ENCODE measurements around the gene NR1H4.

The NR1H4 gene

DNA sequence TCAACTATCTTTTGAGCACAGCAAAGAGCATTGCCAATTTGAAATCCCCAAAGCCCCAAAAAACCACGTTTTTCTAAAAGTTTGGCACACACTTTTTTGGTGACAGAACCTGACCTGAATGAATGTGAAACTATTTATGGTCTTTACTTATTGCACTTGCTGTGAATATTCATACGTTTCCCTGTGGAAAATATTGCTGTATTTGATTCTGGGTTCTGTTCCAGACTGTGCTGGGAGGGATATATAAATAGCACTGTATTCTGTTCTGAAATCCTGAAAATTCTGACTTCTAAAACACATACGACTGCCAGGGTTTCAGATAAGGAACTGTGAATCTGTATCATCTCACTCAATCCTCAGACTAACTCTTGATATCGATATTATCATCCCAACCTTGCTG, 35.1 kb downstream of the NR1H4 start:
- Histone ChIP-seq H3K9me3 (ENCODE audit: control insufficient read depth, low read length) (no peaks in the 10 kb centered on the region), H3K36me3 (ENCODE audit: control insufficient read depth, insufficient read depth, low read length) (no peaks in the 10 kb centered on the region), H3K4me1 (ENCODE audit: control insufficient read depth, insufficient read depth, low read length, poor library complexity, severe bottlenecking) (no peaks in the 10 kb centered on the region), H3K4me3 (ENCODE audit: extremely low read depth, insufficient read depth, low read length, poor library complexity, severe bottlenecking) (no peak overlapping the region), H3K27ac (ENCODE audit: low read depth, low read length, severe bottlenecking) (no peak overlapping the region)
- 80 to 94% methylated on average over 2 to 3 of the region's 4 CpGs for WGBS, 2 experiments (ENCODE audit: insufficient coverage in 2 of 2)

DNA sequence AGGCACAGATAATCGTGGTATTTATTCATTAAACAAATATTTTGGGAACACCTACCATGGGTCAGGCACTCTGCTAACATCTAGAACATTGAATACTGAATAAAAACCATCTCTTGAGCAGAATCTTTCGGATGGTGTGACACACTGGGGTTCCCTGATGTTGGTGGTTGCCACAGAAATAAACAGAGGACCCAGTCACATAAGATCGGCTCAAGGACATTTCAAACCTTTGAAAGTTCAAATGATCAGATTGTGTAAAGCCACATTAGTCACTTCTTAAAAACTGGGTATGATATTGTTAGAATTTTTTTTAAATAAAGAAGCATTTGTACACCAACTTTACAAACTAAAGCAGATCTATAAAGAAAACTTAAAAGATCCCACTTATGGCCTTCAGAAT, 39.0 kb downstream of the NR1H4 start:
- 90 to 100% methylated on average over 1 to 3 of the region's 3 CpGs for WGBS, 2 experiments (ENCODE audit: insufficient coverage in 2 of 2)
- Histone ChIP-seq H3K4me3 (ENCODE audit: extremely low read depth, insufficient read depth, low read length, poor library complexity, severe bottlenecking) (no peak overlapping the region), H3K27ac (ENCODE audit: low read depth, low read length, severe bottlenecking) (no peak overlapping the region), H3K4me1 (ENCODE audit: control insufficient read depth, insufficient read depth, low read length, poor library complexity, severe bottlenecking) (no peaks in the 10 kb centered on the region), H3K9me3 (ENCODE audit: control insufficient read depth, low read length) (no peaks in the 10 kb centered on the region), H3K36me3 (ENCODE audit: control insufficient read depth, insufficient read depth, low read length) (no peaks in the 10 kb centered on the region)

DNA sequence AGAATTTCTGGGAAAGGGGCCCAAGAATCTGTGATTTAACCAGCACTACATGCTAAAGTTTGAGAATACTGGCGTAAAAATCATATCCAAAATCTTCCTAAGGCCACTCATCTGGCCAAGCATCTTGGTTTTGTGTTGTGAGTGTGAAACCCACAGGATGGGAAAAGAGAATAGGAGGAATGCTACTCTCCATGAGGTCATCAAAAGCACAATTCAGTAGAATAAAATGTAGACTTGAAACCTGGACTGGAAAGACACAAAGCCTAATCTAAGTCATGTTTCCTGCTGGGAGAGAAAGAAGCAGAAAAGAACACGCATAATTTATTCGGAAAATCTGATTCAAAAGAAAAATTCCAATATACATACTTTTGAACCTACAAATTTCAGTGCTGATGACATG, 42.3 kb downstream of the NR1H4 start:
- no peak overlapping the region for H3K27ac ChIP-seq (ENCODE audit: low read depth, low read length, severe bottlenecking)
- H3K9me3 ChIP-seq (ENCODE audit: control insufficient read depth, low read length) = no peaks in the 10 kb centered on the region
- H3K4me3 ChIP-seq (ENCODE audit: extremely low read depth, insufficient read depth, low read length, poor library complexity, severe bottlenecking) = no peak overlapping the region
- WGBS, 2 experiments (ENCODE audit: insufficient coverage in 2 of 2) = 100% methylated on average over 1 of the region's 3 CpGs; no CpG with 5 or more reads in 1 of the 2 experiments
- no peaks in the 10 kb centered on the region for H3K4me1 ChIP-seq (ENCODE audit: control insufficient read depth, insufficient read depth, low read length, poor library complexity, severe bottlenecking)
- no peaks in the 10 kb centered on the region for H3K36me3 ChIP-seq (ENCODE audit: control insufficient read depth, insufficient read depth, low read length)

DNA sequence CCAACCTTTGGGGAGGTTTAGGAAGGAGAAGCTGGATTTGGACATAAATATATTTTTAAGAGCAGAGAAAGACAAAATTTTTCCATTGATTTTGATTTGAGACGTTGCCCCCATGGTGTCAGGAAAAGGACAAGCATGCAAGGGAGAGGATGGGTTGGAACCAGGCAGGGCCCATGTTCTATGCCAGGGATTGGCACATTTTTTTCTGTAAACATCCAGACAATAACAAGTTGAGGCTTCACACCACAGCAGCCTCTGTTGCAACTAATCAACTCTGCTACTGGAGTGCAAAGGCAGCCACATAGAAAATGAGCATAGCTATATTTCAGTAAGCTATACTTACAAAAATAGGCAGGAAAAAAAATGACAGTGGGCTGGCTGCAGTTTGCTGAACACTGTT, 44.7 kb downstream of the NR1H4 start:
- H3K9me3 ChIP-seq (ENCODE audit: control insufficient read depth, low read length) = no peaks in the 10 kb centered on the region
- H3K4me3 ChIP-seq (ENCODE audit: extremely low read depth, insufficient read depth, low read length, poor library complexity, severe bottlenecking) = no peak overlapping the region
- H3K36me3 ChIP-seq (ENCODE audit: control insufficient read depth, insufficient read depth, low read length) = no peaks in the 10 kb centered on the region
- no peaks in the 10 kb centered on the region for H3K4me1 ChIP-seq (ENCODE audit: control insufficient read depth, insufficient read depth, low read length, poor library complexity, severe bottlenecking)
- WGBS, 2 experiments (ENCODE audit: insufficient coverage in 2 of 2) = 80 to 83% methylated on average over 1 of the region's 1 CpG
- H3K27ac ChIP-seq (ENCODE audit: low read depth, low read length, severe bottlenecking) = no peak overlapping the region

DNA sequence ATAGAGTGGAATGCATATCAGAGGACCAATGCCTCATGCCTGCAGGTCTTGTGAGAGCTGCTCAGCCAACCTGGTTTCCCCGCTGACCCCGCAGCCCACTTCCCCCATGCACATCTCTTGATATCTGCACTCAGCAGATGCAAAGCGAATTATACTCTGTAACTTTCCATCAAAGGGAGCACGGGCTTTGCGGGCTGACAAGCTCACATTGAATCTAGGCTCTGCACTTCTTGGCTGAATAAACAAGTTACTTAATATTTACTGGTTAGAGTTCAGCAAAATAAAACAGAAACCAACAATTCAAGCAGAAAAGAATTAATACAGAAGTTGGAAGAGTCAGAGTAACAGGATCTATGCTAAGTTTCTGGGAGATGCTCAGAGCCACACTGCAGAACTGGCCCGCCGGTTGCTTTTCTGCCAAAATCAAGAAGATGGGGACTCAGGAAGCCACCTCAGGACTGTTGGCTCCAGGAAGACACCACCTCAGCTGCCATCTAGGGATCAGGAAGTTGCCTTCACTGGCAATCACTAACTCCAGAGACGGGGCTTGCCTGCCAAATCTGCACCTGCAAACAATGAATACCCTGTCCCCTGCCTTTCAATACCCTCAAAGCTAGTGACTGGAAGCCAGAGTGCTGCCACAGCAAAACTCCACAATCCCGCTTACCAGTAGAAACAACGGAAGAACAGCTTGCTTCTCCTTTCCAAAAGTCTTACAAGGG, 46.5 kb downstream of the NR1H4 start:
- Histone ChIP-seq H3K36me3 (ENCODE audit: control insufficient read depth, insufficient read depth, low read length) (no peaks in the 10 kb centered on the region), H3K4me3 (ENCODE audit: extremely low read depth, insufficient read depth, low read length, poor library complexity, severe bottlenecking) (no peak overlapping the region), H3K9me3 (ENCODE audit: control insufficient read depth, low read length) (no peaks in the 10 kb centered on the region), H3K27ac (ENCODE audit: low read depth, low read length, severe bottlenecking) (no peak overlapping the region), H3K4me1 (ENCODE audit: control insufficient read depth, insufficient read depth, low read length, poor library complexity, severe bottlenecking) (no peaks in the 10 kb centered on the region)
- WGBS, 2 experiments (ENCODE audit: insufficient coverage in 2 of 2) = 89 to 92% methylated on average over 5 to 6 of the region's 10 CpGs

DNA sequence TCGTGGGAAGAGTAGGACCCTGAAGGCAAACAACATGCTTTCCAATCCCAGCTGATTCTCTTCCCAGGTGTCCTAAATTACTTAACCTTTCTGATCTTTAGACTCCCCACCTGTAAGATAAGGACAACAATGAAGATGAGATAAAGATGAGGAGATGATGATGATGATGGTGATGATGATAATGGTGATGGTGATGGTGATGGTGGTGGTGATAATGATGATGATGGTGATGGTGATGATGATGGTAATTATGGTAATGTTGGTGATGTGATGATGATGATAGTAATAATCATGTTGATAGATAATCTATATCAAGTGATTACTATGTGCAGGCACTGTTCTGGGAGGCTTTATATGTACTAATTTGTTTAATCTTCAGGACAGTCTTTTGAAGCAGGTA, 48.3 kb downstream of the NR1H4 start:
- Histone ChIP-seq H3K27ac (ENCODE audit: low read depth, low read length, severe bottlenecking) (no peak overlapping the region), H3K4me3 (ENCODE audit: extremely low read depth, insufficient read depth, low read length, poor library complexity, severe bottlenecking) (no peak overlapping the region), H3K4me1 (ENCODE audit: control insufficient read depth, insufficient read depth, low read length, poor library complexity, severe bottlenecking) (no peaks in the 10 kb centered on the region), H3K36me3 (ENCODE audit: control insufficient read depth, insufficient read depth, low read length) (no peaks in the 10 kb centered on the region), H3K9me3 (ENCODE audit: control insufficient read depth, low read length) (no peaks in the 10 kb centered on the region)
- WGBS, 2 experiments (ENCODE audit: insufficient coverage in 2 of 2) = no CpG with 5 or more reads among the region's 1 CpG

DNA sequence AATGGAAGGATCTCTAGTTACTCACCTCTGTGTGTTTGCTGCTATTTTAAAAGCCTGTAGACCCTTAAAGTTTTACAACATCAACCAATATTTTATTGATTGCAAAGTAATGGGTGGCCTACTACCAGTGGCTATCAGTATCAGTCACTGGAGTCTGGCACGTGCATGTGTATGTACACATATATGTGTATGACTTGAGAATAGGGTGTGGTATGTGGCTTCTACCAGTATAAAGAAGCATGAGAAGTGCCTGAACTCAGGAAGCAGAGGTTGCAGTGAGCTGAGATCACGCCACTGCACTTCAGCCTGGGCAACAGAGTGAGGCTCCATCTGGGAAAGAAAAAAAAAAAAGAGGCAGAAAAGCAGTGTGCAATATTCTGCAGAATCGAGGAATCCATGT, 54.4 kb downstream of the NR1H4 start:
- WGBS, 2 experiments (ENCODE audit: insufficient coverage in 2 of 2) = 78 to 95% methylated on average over 3 of the region's 3 CpGs
- H3K4me3 ChIP-seq (ENCODE audit: extremely low read depth, insufficient read depth, low read length, poor library complexity, severe bottlenecking) = no peak overlapping the region
- H3K4me1 ChIP-seq (ENCODE audit: control insufficient read depth, insufficient read depth, low read length, poor library complexity, severe bottlenecking) = no peaks in the 10 kb centered on the region
- H3K9me3 ChIP-seq (ENCODE audit: control insufficient read depth, low read length) = no peaks in the 10 kb centered on the region
- H3K27ac ChIP-seq (ENCODE audit: low read depth, low read length, severe bottlenecking) = no peak overlapping the region
- no peaks in the 10 kb centered on the region for H3K36me3 ChIP-seq (ENCODE audit: control insufficient read depth, insufficient read depth, low read length)

DNA sequence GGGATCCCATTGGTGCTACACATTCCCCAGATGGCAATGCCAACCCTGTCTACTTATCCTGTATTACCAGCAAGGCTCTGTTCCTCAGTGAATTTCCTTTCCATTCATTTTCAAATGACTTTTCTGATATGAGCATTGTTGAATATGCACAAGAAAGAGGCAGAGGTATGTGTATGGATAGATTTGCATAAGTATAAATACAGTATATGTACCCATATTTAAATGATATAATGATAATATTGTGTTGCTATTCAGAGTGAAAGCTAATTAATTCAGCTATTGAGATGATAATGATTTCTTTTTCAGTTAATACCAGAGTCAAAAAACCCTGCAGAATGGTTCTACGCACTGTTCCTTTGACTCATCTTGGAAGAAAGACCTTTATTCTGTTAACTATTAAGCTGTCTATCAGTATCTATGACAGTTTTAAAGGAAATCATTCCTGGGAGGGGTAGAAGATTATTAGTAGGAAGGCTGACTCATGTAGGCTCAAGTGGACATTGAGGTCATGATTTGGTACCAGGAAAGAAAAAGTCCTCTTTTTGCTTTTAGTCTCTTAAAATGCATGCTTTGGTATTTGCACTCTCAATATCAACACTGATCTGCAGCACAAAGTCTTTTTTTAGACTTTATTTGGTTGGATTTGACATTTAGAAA, 54.9 kb downstream of the NR1H4 start:
- WGBS, 2 experiments (ENCODE audit: insufficient coverage in 2 of 2) = no CpG with 5 or more reads among the region's 1 CpG
- no peak overlapping the region for H3K4me3 ChIP-seq (ENCODE audit: extremely low read depth, insufficient read depth, low read length, poor library complexity, severe bottlenecking)
- no peaks in the 10 kb centered on the region for H3K4me1 ChIP-seq (ENCODE audit: control insufficient read depth, insufficient read depth, low read length, poor library complexity, severe bottlenecking)
- no peak overlapping the region for H3K27ac ChIP-seq (ENCODE audit: low read depth, low read length, severe bottlenecking)
- H3K9me3 ChIP-seq (ENCODE audit: control insufficient read depth, low read length) = no peaks in the 10 kb centered on the region
- H3K36me3 ChIP-seq (ENCODE audit: control insufficient read depth, insufficient read depth, low read length) = no peaks in the 10 kb centered on the region

DNA sequence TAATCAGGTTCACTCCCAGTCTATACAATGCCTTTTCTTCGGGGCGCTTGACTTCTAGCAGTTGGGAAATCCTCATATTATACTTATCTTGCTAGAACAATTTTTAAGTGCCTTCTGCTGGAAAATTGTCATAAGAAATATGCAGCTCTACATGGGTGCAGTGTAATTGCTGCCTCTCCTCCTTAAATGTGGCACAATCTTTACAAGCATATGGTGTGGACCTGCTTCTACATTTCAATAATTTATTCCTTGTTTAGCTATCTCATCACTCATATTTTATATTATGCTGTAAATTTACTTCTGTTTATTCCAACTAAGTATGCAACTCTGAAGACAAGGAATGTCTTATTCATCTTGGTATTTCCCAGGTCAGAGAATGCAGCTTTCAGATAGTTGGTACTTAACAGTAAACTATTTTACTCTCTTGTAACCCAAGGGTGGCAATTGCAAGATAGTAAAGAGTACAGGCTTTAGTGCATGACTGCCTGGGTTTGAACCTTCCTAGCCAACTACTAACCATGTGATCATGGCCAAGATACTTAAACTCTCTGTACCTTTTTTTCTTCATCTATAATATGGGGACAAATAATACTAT, 56.2 kb downstream of the NR1H4 start:
- Histone ChIP-seq H3K9me3 (ENCODE audit: control insufficient read depth, low read length) (no peaks in the 10 kb centered on the region), H3K36me3 (ENCODE audit: control insufficient read depth, insufficient read depth, low read length) (no peaks in the 10 kb centered on the region), H3K27ac (ENCODE audit: low read depth, low read length, severe bottlenecking) (no peak overlapping the region), H3K4me1 (ENCODE audit: control insufficient read depth, insufficient read depth, low read length, poor library complexity, severe bottlenecking) (no peaks in the 10 kb centered on the region), H3K4me3 (ENCODE audit: extremely low read depth, insufficient read depth, low read length, poor library complexity, severe bottlenecking) (no peak overlapping the region)
- 100% methylated on average over 1 of the region's 2 CpGs; no CpG with 5 or more reads in 1 of the 2 experiments for WGBS, 2 experiments (ENCODE audit: insufficient coverage in 2 of 2)

DNA sequence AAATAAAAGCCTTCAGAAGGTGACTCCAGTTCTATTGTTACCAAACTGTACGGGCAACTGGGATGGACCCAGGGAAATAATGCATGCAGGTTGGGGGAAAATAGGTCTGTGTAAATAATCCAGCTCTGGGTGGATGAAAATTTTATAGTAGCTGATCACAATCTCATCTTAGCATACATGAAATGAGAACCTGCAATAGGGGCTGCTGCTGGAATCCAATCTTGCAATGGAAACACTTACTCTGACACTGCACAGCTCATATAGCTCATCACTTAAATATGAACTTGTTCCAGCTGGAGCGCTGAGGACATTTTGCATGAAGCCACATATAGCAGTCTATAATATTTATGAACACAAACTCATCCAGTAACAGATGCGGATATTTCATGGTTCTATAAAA, 59.7 kb downstream of the NR1H4 start:
- WGBS, 2 experiments (ENCODE audit: insufficient coverage in 2 of 2) = 75 to 89% methylated on average over 1 to 2 of the region's 3 CpGs
- Histone ChIP-seq H3K36me3 (ENCODE audit: control insufficient read depth, insufficient read depth, low read length) (no peaks in the 10 kb centered on the region), H3K4me1 (ENCODE audit: control insufficient read depth, insufficient read depth, low read length, poor library complexity, severe bottlenecking) (no peaks in the 10 kb centered on the region), H3K4me3 (ENCODE audit: extremely low read depth, insufficient read depth, low read length, poor library complexity, severe bottlenecking) (no peak overlapping the region), H3K27ac (ENCODE audit: low read depth, low read length, severe bottlenecking) (no peak overlapping the region), H3K9me3 (ENCODE audit: control insufficient read depth, low read length) (no peaks in the 10 kb centered on the region)
